Endodermal cell (in vitro differentiated cells): ENCODE data around the gene PDLIM5. TPM values are rescaled to one million over a fixed set of nuclear protein-coding genes. Genes with fewer than 3 reads are reported as not detected.

Source experiments
- DNase-seq: peaks from one replicate; pipeline ENCODE4 v3.0.0-alpha.2; 2017
- H3K27ac ChIP-seq: 2 replicates; pipeline ENCODE4 v1.5.1; 2013; ENCODE audit warnings: mild to moderate bottlenecking, low read depth, low read length, moderate library complexity
- H3K27me3 ChIP-seq: 2 replicates; pipeline ENCODE4 v1.6.1; 2013; ENCODE audit warnings: mild to moderate bottlenecking, low read length, moderate library complexity; ENCODE audit not compliant: insufficient read depth, control insufficient read depth, poor library complexity, severe bottlenecking
- H3K36me3 ChIP-seq: 2 replicates; pipeline ENCODE4 v1.7.0; 2013; ENCODE audit warnings: mild to moderate bottlenecking, low read length, moderate library complexity; ENCODE audit not compliant: control insufficient read depth, insufficient read depth
- H3K4me1 ChIP-seq: one replicate; pipeline ENCODE4 v1.7.0; 2013; ENCODE audit warnings: low read length; ENCODE audit not compliant: control insufficient read depth, insufficient read depth
- H3K4me3 ChIP-seq: 2 replicates; pipeline ENCODE4 v1.5.1; 2013; ENCODE audit warnings: mild to moderate bottlenecking, low read length, moderate library complexity
- H3K9ac ChIP-seq: 2 replicates; pipeline ENCODE4 v1.6.1; 2013; ENCODE audit warnings: mild to moderate bottlenecking, low read length, moderate library complexity; ENCODE audit not compliant: poor library complexity, severe bottlenecking; ENCODE audit errors: extremely low read depth
- H3K9me3 ChIP-seq: 2 replicates; pipeline ENCODE4 v1.6.1; 2013; ENCODE audit warnings: mild to moderate bottlenecking, low read length, moderate library complexity; ENCODE audit not compliant: control insufficient read depth
- H3K27ac Mint-ChIP-seq: 2 replicates; pipeline ENCODE4 v1.8.0; 2020; ENCODE audit warnings: mixed read lengths
- H3K27me3 Mint-ChIP-seq: 2 replicates; pipeline ENCODE4 v1.8.0; 2021; ENCODE audit warnings: mild to moderate bottlenecking, mixed read lengths; ENCODE audit not compliant: insufficient read depth
- H3K36me3 Mint-ChIP-seq: 2 replicates; pipeline ENCODE4 v1.8.0; 2020; ENCODE audit warnings: low read depth, mixed read lengths
- H3K4me1 Mint-ChIP-seq: 2 replicates; pipeline ENCODE4 v1.8.0; 2020; ENCODE audit warnings: mixed read lengths
- H3K4me3 Mint-ChIP-seq: 2 replicates; pipeline ENCODE4 v1.8.0; 2020; ENCODE audit warnings: mild to moderate bottlenecking, moderate library complexity, mixed read lengths
- H3K9me3 Mint-ChIP-seq: 2 replicates; pipeline ENCODE4 v1.8.0; 2020; ENCODE audit warnings: mild to moderate bottlenecking, mixed read lengths
- WGBS, 2 experiments: methylation state at CpG; one replicate each; pipeline versions ENCODE4 v1.1.5 to v1.1.7; 2013; ENCODE audit warnings: missing lambda C conversion rate in 2 of 2, mixed read lengths in 1 of 2; ENCODE audit not compliant: insufficient coverage in 1 of 2, insufficient read length in 1 of 2; 5-methylcytosine and 5-hydroxymethylcytosine counted together
- total RNA-seq, 2 donors: library from RNA; stranded (reverse); fragmentation: NEBNext Ultra II Directional in 1 of 2; extraction: Animal tissue kit (Norgen Biotek cat#: 25700) in 1 of 2; gene quantifications; 2 replicates in 1 of 2; 3 replicates in 1 of 2; pipeline ENCODE4 v1.2.1, GENCODE V29; 2021
- TF ChIP-seq, protein P1 (sequence below): fragments of 200-600 bp; sonication (generic); conservative IDR thresholded peaks from 2 replicates; pipeline ENCODE4 v1.5.0; 2021; ENCODE audit warnings: antibody characterized with exemption, mild to moderate bottlenecking

PDLIM5 gene
- total RNA-seq, 2 donors from 2014 or later: 91.0 to 149 TPM

GRCh38 chr4:94411296-94411695 lies 40.4 kb upstream of the PDLIM5 start:
- TF ChIP-seq, protein P1, sequence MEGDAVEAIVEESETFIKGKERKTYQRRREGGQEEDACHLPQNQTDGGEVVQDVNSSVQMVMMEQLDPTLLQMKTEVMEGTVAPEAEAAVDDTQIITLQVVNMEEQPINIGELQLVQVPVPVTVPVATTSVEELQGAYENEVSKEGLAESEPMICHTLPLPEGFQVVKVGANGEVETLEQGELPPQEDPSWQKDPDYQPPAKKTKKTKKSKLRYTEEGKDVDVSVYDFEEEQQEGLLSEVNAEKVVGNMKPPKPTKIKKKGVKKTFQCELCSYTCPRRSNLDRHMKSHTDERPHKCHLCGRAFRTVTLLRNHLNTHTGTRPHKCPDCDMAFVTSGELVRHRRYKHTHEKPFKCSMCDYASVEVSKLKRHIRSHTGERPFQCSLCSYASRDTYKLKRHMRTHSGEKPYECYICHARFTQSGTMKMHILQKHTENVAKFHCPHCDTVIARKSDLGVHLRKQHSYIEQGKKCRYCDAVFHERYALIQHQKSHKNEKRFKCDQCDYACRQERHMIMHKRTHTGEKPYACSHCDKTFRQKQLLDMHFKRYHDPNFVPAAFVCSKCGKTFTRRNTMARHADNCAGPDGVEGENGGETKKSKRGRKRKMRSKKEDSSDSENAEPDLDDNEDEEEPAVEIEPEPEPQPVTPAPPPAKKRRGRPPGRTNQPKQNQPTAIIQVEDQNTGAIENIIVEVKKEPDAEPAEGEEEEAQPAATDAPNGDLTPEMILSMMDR: no peak
- no peak overlapping the region for H3K27ac Mint-ChIP-seq
- H3K27me3 Mint-ChIP-seq: no peaks in the 10 kb centered on the region
- no peak for DNase-seq
- no peaks in the 10 kb centered on the region for H3K36me3 ChIP-seq
- H3K4me1 Mint-ChIP-seq: peaks cover 33% of the 10 kb centered on the region
- H3K4me3 ChIP-seq: no peak overlapping the region
- H3K27me3 ChIP-seq: no peaks in the 10 kb centered on the region
- H3K9me3 ChIP-seq: peaks cover 7% of the 10 kb centered on the region
- no peak overlapping the region for H3K9ac ChIP-seq
- peaks cover 7% of the 10 kb centered on the region for H3K4me1 ChIP-seq
- H3K9me3 Mint-ChIP-seq: peaks cover 6% of the 10 kb centered on the region
- H3K27ac ChIP-seq: no peak overlapping the region
- peaks cover 3% of the 10 kb centered on the region for H3K36me3 Mint-ChIP-seq
- no peak overlapping the region for H3K4me3 Mint-ChIP-seq

- Mint-ChIP-seq H3K4me3 (no peak overlapping the region), H3K27me3 (no peaks in the 10 kb centered on the region), H3K4me1 (peaks cover 29% of the 10 kb centered on the region), H3K27ac (no peak overlapping the region), H3K36me3 (peaks cover 6% of the 10 kb centered on the region), H3K9me3 (peaks cover 13% of the 10 kb centered on the region)
- Histone ChIP-seq H3K9ac (no peak overlapping the region), H3K36me3 (no peaks in the 10 kb centered on the region), H3K27ac (no peak overlapping the region), H3K9me3 (peaks cover 15% of the 10 kb centered on the region), H3K27me3 (no peaks in the 10 kb centered on the region), H3K4me3 (no peak overlapping the region), H3K4me1 (peaks cover 4% of the 10 kb centered on the region)
- DNase-seq: no peak
- WGBS, 2 experiments: 84% methylated on average over 3 of the region's 3 CpGs; no CpG with 5 or more reads in 1 of the 2 experiments
- TF ChIP-seq, protein P1: no peak
Measured at GRCh38 chr4:94412019-94412657, 39.6 kb upstream of the PDLIM5 start.

- Mint-ChIP-seq H3K4me3 (no peak overlapping the region), H3K27me3 (no peaks in the 10 kb centered on the region), H3K36me3 (peaks cover 6% of the 10 kb centered on the region), H3K4me1 (peaks cover 28% of the 10 kb centered on the region), H3K27ac (no peak overlapping the region), H3K9me3 (peaks cover 17% of the 10 kb centered on the region)
- Histone ChIP-seq H3K4me1 (peaks cover 4% of the 10 kb centered on the region), H3K36me3 (no peaks in the 10 kb centered on the region), H3K27ac (no peak overlapping the region), H3K9ac (no peak overlapping the region), H3K9me3 (peaks cover 20% of the 10 kb centered on the region), H3K4me3 (no peak overlapping the region), H3K27me3 (no peaks in the 10 kb centered on the region)
- TF ChIP-seq, protein P1: no peak
- DNase-seq: no peak
- WGBS, 2 experiments: 84 to 91% methylated on average over 4 to 6 of the region's 6 CpGs
Measured at GRCh38 chr4:94412658-94413038, 39.1 kb upstream of the PDLIM5 start.
